Measurements from ENCODE around the gene PPP1R14C. TPM values are rescaled to one million over a fixed set of nuclear protein-coding genes. Genes with fewer than 3 reads are reported as not detected.

The PPP1R14C gene
- total and polyA plus RNA-seq, 2 donors (not counting 1 experiment from before 2014, with no cell fraction given) = 0.17 TPM; not detected in 1

DNA sequence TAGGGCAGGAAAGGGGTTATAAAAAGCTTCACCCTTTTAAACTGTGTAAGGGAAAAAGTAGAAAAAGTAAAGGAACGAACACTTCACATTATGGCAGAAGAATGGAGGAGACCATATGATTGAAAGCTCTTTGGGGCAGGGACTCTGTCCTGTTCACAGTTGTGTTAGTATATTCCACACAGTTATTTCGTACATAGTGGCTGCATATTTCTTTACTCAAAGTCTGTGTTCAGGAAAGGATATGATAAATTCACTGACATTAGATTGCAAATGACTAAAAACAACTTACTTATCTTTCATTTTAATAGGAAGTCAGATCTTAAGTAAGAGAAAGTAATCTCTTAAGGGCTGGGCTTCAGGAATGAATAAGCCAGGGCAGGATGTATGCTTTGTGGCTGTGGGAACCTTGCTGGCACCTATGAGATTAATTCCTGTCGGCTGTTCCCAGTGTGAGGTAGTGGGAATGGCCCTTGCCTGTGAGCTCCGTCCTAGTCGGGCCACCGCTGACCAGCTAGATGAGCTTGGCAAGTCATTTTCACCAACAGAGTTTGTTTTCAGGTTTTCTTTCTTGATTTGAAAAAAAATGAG, 11.2 kb downstream of the PPP1R14C start:
- TF ChIP-seq CTCF (conservative IDR thresholded peaks at IDR 0.05 in 1 of 2, IDR thresholded peaks at IDR 0.05 in 1 of 2; ENCODE audit: low read depth in 1 of 2, low read length in 2 of 2) = no peak
- H2AFZ ChIP-seq (ENCODE audit: low read length) = no peak overlapping the region
- H3K9ac ChIP-seq (ENCODE audit: insufficient read depth, low read length) = no peak overlapping the region
- no peaks in the 10 kb centered on the region for H3K4me1 ChIP-seq (ENCODE audit: control insufficient read depth, extremely low read depth, insufficient read depth, low read length)
- no peaks in the 10 kb centered on the region for H3K79me2 ChIP-seq (ENCODE audit: control insufficient read depth, insufficient read depth, low read length)
- no peaks in the 10 kb centered on the region for H3K36me3 ChIP-seq (ENCODE audit: control insufficient read depth, insufficient read depth, low read length)
- H4K20me1 ChIP-seq (ENCODE audit: control insufficient read depth, extremely low read depth, insufficient read depth, low read length) = no peaks in the 10 kb centered on the region
- peaks cover 9% of the 10 kb centered on the region for H3K27me3 ChIP-seq (ENCODE audit: control insufficient read depth, insufficient read depth, low read length)
- no peak overlapping the region for H3K4me2 ChIP-seq (ENCODE audit: extremely low read depth, insufficient read depth, low read length)
- DNase-seq (ENCODE audit: low read depth in 2 of 2) = peak in 1 of 2 donors; percentile 73
- no peaks in the 10 kb centered on the region for H3K9me3 ChIP-seq (ENCODE audit: control insufficient read depth, insufficient read depth, low read depth, low read length)
- no peak overlapping the region for H3K27ac ChIP-seq (ENCODE audit: insufficient read depth, low read length)
- no peak overlapping the region for H3K4me3 ChIP-seq (replicated peaks in 1 of 4; ENCODE audit: control extremely low read depth in 1 of 4, insufficient read depth in 1 of 4, low read depth in 3 of 4, low read length in 4 of 4)

DNA sequence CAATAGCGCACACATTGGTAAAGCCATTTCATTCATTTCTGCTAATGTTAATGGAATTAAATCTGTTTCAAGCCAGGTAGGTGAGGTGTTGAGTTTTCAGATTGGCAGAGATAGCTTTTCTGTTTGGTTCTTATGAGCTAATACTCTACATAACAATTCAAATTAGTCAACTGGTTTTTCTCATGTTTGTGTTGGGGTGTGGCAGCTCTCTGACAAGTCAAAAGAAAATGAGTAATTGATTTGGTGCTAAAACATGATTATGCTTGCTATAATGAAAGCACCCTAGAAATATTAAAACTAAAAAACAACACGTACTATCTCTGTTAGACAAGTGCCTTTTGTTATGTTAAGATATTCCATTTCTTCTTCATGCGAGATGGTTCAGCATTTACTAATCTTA, 13.6 kb downstream of the PPP1R14C start:
- no peaks in the 10 kb centered on the region for H3K36me3 ChIP-seq (ENCODE audit: control insufficient read depth, insufficient read depth, low read length)
- H4K20me1 ChIP-seq (ENCODE audit: control insufficient read depth, extremely low read depth, insufficient read depth, low read length) = no peaks in the 10 kb centered on the region
- no peak overlapping the region for H3K4me2 ChIP-seq (ENCODE audit: extremely low read depth, insufficient read depth, low read length)
- H3K27me3 ChIP-seq (ENCODE audit: control insufficient read depth, insufficient read depth, low read length) = peaks cover 4% of the 10 kb centered on the region
- no peaks in the 10 kb centered on the region for H3K9me3 ChIP-seq (ENCODE audit: control insufficient read depth, insufficient read depth, low read depth, low read length)
- H3K79me2 ChIP-seq (ENCODE audit: control insufficient read depth, insufficient read depth, low read length) = no peaks in the 10 kb centered on the region
- H2AFZ ChIP-seq (ENCODE audit: low read length) = no peak overlapping the region
- no peaks in the 10 kb centered on the region for H3K4me1 ChIP-seq (ENCODE audit: control insufficient read depth, extremely low read depth, insufficient read depth, low read length)
- no peak overlapping the region for H3K9ac ChIP-seq (ENCODE audit: insufficient read depth, low read length)
- H3K27ac ChIP-seq (ENCODE audit: insufficient read depth, low read length) = no peak overlapping the region
- no peak for DNase-seq (ENCODE audit: low read depth in 2 of 2)
- TF ChIP-seq EZH2 (IDR thresholded peaks at IDR 0.05; ENCODE audit: low read length, missing control alignments) (no peak), CTCF (conservative IDR thresholded peaks at IDR 0.05 in 1 of 2, IDR thresholded peaks at IDR 0.05 in 1 of 2; ENCODE audit: low read depth in 1 of 2, low read length in 2 of 2) (no peak)
- no peak overlapping the region for H3K4me3 ChIP-seq (replicated peaks in 1 of 4; ENCODE audit: control extremely low read depth in 1 of 4, insufficient read depth in 1 of 4, low read depth in 3 of 4, low read length in 4 of 4)

- Histone ChIP-seq H3K36me3 (ENCODE audit: control insufficient read depth, insufficient read depth, low read length) (no peaks in the 10 kb centered on the region), H3K79me2 (ENCODE audit: control insufficient read depth, insufficient read depth, low read length) (no peaks in the 10 kb centered on the region)
- TF ChIP-seq CTCF (conservative IDR thresholded peaks at IDR 0.05 in 1 of 2, IDR thresholded peaks at IDR 0.05 in 1 of 2; ENCODE audit: low read depth in 1 of 2, low read length in 2 of 2) = no peak
- TF ChIP-seq EZH2 (IDR thresholded peaks at IDR 0.05; ENCODE audit: low read length, missing control alignments) = no peak
Observed at GRCh38 chr6:150157081-150157480, 14.2 kb downstream of the PPP1R14C start.

More at GRCh38 chr6:150157081-150157480, 14.2 kb downstream of the PPP1R14C start:
- H3K9me3 ChIP-seq (ENCODE audit: control insufficient read depth, insufficient read depth, low read depth, low read length) = no peaks in the 10 kb centered on the region
- H3K4me2 ChIP-seq (ENCODE audit: extremely low read depth, insufficient read depth, low read length) = no peak overlapping the region
- no peak overlapping the region for H3K4me3 ChIP-seq (replicated peaks in 1 of 4; ENCODE audit: control extremely low read depth in 1 of 4, insufficient read depth in 1 of 4, low read depth in 3 of 4, low read length in 4 of 4)
- H3K27me3 ChIP-seq (ENCODE audit: control insufficient read depth, insufficient read depth, low read length) = peaks cover 4% of the 10 kb centered on the region
- no peak overlapping the region for H3K9ac ChIP-seq (ENCODE audit: insufficient read depth, low read length)
- no peaks in the 10 kb centered on the region for H4K20me1 ChIP-seq (ENCODE audit: control insufficient read depth, extremely low read depth, insufficient read depth, low read length)
- no peaks in the 10 kb centered on the region for H3K4me1 ChIP-seq (ENCODE audit: control insufficient read depth, extremely low read depth, insufficient read depth, low read length)
- no peak overlapping the region for H2AFZ ChIP-seq (ENCODE audit: low read length)
- DNase-seq (ENCODE audit: low read depth in 2 of 2) = peak in 1 of 2 donors; percentile 15
- no peak overlapping the region for H3K27ac ChIP-seq (ENCODE audit: insufficient read depth, low read length)

Data from fibroblast of lung (primary cell).